Measurements from ENCODE around the gene INSM2. TPM values are rescaled to one million over a fixed set of nuclear protein-coding genes. Genes with fewer than 3 reads are reported as not detected.

The INSM2 gene
- total and polyA plus RNA-seq, 2 donors (not counting 1 experiment from before 2014, with no cell fraction given) = not detected

- no peak for DNase-seq (ENCODE audit: low read depth in 2 of 2)
- H3K27me3 ChIP-seq (ENCODE audit: control insufficient read depth, insufficient read depth, low read length) = no peaks in the 10 kb centered on the region
- no peak overlapping the region for H3K4me2 ChIP-seq (ENCODE audit: extremely low read depth, insufficient read depth, low read length)
- H3K36me3 ChIP-seq (ENCODE audit: control insufficient read depth, insufficient read depth, low read length) = no peaks in the 10 kb centered on the region
- no peaks in the 10 kb centered on the region for H3K79me2 ChIP-seq (ENCODE audit: control insufficient read depth, insufficient read depth, low read length)
- H3K27ac ChIP-seq (ENCODE audit: insufficient read depth, low read length) = no peak overlapping the region
- H4K20me1 ChIP-seq (ENCODE audit: control insufficient read depth, extremely low read depth, insufficient read depth, low read length) = no peaks in the 10 kb centered on the region
- no peak overlapping the region for H2AFZ ChIP-seq (ENCODE audit: low read length)
- no peak for TF ChIP-seq CTCF (conservative IDR thresholded peaks at IDR 0.05 in 1 of 2, IDR thresholded peaks at IDR 0.05 in 1 of 2; ENCODE audit: low read depth in 1 of 2, low read length in 2 of 2)
- TF ChIP-seq EZH2 (IDR thresholded peaks at IDR 0.05; ENCODE audit: low read length, missing control alignments) = no peak
- no peaks in the 10 kb centered on the region for H3K4me1 ChIP-seq (ENCODE audit: control insufficient read depth, extremely low read depth, insufficient read depth, low read length)
- H3K9ac ChIP-seq (ENCODE audit: insufficient read depth, low read length) = no peak overlapping the region
- no peak overlapping the region for H3K4me3 ChIP-seq (replicated peaks in 1 of 4; ENCODE audit: control extremely low read depth in 1 of 4, insufficient read depth in 1 of 4, low read depth in 3 of 4, low read length in 4 of 4)
- no peaks in the 10 kb centered on the region for H3K9me3 ChIP-seq (ENCODE audit: control insufficient read depth, insufficient read depth, low read depth, low read length)
Measured at GRCh38 chr14:35565871-35566464, 32.0 kb downstream of the INSM2 start.

GRCh38 chr14:35571598-35571997 lies 37.6 kb downstream of the INSM2 start:
- no peaks in the 10 kb centered on the region for H3K9me3 ChIP-seq (ENCODE audit: control insufficient read depth, insufficient read depth, low read depth, low read length)

DNA sequence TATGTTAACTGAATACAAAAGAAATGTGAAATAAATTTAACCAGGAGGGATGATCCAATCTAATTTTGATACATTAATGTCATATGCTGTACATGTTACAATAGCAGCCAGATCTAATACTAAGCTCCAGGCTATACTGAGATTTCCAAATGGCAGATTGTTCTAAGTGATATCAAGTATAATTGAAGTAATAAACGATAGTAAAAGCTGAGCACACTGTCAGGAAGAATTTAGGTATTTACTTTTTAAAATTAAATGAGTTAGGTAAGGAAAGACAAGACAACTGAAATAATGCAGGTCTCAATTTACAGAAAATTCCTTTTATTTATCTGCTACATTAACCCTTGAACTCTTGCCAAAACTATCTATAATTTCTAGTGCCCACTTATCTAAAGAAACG lies 39.9 kb downstream of the INSM2 start:
- no peak overlapping the region for H3K4me3 ChIP-seq (replicated peaks in 1 of 4; ENCODE audit: control extremely low read depth in 1 of 4, insufficient read depth in 1 of 4, low read depth in 3 of 4, low read length in 4 of 4)

More at GRCh38 chr14:35571598-35571997, 37.6 kb downstream of the INSM2 start:
- Histone ChIP-seq H3K27me3 (ENCODE audit: control insufficient read depth, insufficient read depth, low read length) (no peaks in the 10 kb centered on the region), H3K4me1 (ENCODE audit: control insufficient read depth, extremely low read depth, insufficient read depth, low read length) (no peaks in the 10 kb centered on the region), H3K79me2 (ENCODE audit: control insufficient read depth, insufficient read depth, low read length) (no peaks in the 10 kb centered on the region), H3K27ac (ENCODE audit: insufficient read depth, low read length) (no peak overlapping the region), H3K4me3 (replicated peaks in 1 of 4; ENCODE audit: control extremely low read depth in 1 of 4, insufficient read depth in 1 of 4, low read depth in 3 of 4, low read length in 4 of 4) (no peak overlapping the region), H3K4me2 (ENCODE audit: extremely low read depth, insufficient read depth, low read length) (no peak overlapping the region), H3K36me3 (ENCODE audit: control insufficient read depth, insufficient read depth, low read length) (no peaks in the 10 kb centered on the region), H2AFZ (ENCODE audit: low read length) (no peak overlapping the region), H4K20me1 (ENCODE audit: control insufficient read depth, extremely low read depth, insufficient read depth, low read length) (no peaks in the 10 kb centered on the region), H3K9ac (ENCODE audit: insufficient read depth, low read length) (no peak overlapping the region)
- no peak for TF ChIP-seq CTCF (conservative IDR thresholded peaks at IDR 0.05 in 1 of 2, IDR thresholded peaks at IDR 0.05 in 1 of 2; ENCODE audit: low read depth in 1 of 2, low read length in 2 of 2)
- TF ChIP-seq EZH2 (IDR thresholded peaks at IDR 0.05; ENCODE audit: low read length, missing control alignments) = no peak
- no peak for DNase-seq (ENCODE audit: low read depth in 2 of 2)

More for the DNA sequence above, 39.9 kb downstream of the INSM2 start:
- H3K27ac ChIP-seq (ENCODE audit: insufficient read depth, low read length) = no peak overlapping the region
- H4K20me1 ChIP-seq (ENCODE audit: control insufficient read depth, extremely low read depth, insufficient read depth, low read length) = no peaks in the 10 kb centered on the region
- H3K4me2 ChIP-seq (ENCODE audit: extremely low read depth, insufficient read depth, low read length) = no peak overlapping the region
- H3K36me3 ChIP-seq (ENCODE audit: control insufficient read depth, insufficient read depth, low read length) = no peaks in the 10 kb centered on the region
- no peaks in the 10 kb centered on the region for H3K79me2 ChIP-seq (ENCODE audit: control insufficient read depth, insufficient read depth, low read length)
- DNase-seq (ENCODE audit: low read depth in 2 of 2) = no peak
- no peak overlapping the region for H2AFZ ChIP-seq (ENCODE audit: low read length)
- TF ChIP-seq EZH2 (IDR thresholded peaks at IDR 0.05; ENCODE audit: low read length, missing control alignments) (no peak), CTCF (conservative IDR thresholded peaks at IDR 0.05 in 1 of 2, IDR thresholded peaks at IDR 0.05 in 1 of 2; ENCODE audit: low read depth in 1 of 2, low read length in 2 of 2) (no peak)
- no peaks in the 10 kb centered on the region for H3K4me1 ChIP-seq (ENCODE audit: control insufficient read depth, extremely low read depth, insufficient read depth, low read length)
- no peak overlapping the region for H3K9ac ChIP-seq (ENCODE audit: insufficient read depth, low read length)
- no peaks in the 10 kb centered on the region for H3K27me3 ChIP-seq (ENCODE audit: control insufficient read depth, insufficient read depth, low read length)
- no peaks in the 10 kb centered on the region for H3K9me3 ChIP-seq (ENCODE audit: control insufficient read depth, insufficient read depth, low read depth, low read length)
